Forelimb muscle (tissue), 1 donor: ENCODE results near the gene ATP6V1C2. TPM values are rescaled to one million over a fixed set of nuclear protein-coding genes. Genes with fewer than 3 reads are reported as not detected.
A peak's percentile ranks its signal among the peaks of the same experiment; 100 is the strongest.
"Not testable (repeated sequence)": the region's sequence is repeated elsewhere in the genome, so short reads cannot be mapped to it uniquely, and the experiment has no call there.

Source experiments
- DNase-seq: peaks from one replicate; pipeline ENCODE4 v3.0.0-alpha.2; 2013; ENCODE audit warnings: low read depth
- polyA plus RNA-seq: library from polyadenylated mRNA; unstranded; fragments of 120-200 nt; gene quantifications from one replicate; pipeline ENCODE4 v1.2.1, GENCODE V29; 2013; ENCODE audit not compliant: insufficient read length

ATP6V1C2 gene
- polyA plus RNA-seq, 1 donor = 3.3 TPM

GRCh38 chr2:10785260-10785659 lies 63.8 kb downstream of the ATP6V1C2 start:
- no peak for DNase-seq

- DNase-seq = no peak
Measured at GRCh38 chr2:10786240-10786982, 65.0 kb downstream of the ATP6V1C2 start.

- no peak for DNase-seq
Measured at GRCh38 chr2:10787176-10787968, 65.9 kb downstream of the ATP6V1C2 start.

- no peak for DNase-seq
Measured at GRCh38 chr2:10788855-10789254, 67.4 kb downstream of the ATP6V1C2 start.

- DNase-seq = no peak
Measured at GRCh38 chr2:10790228-10790973, 69.0 kb downstream of the ATP6V1C2 start.

- no peak for DNase-seq
Measured at GRCh38 chr2:10792001-10792634, 70.7 kb downstream of the ATP6V1C2 start.

- DNase-seq = no peak
Measured at GRCh38 chr2:10792660-10793400, 71.4 kb downstream of the ATP6V1C2 start.

- no peak for DNase-seq
Measured at GRCh38 chr2:10793816-10794215, 72.4 kb downstream of the ATP6V1C2 start.

GRCh38 chr2:10794876-10795275 lies 73.4 kb downstream of the ATP6V1C2 start:
- DNase-seq = no peak

GRCh38 chr2:10795508-10796046 lies 74.1 kb downstream of the ATP6V1C2 start:
- no peak for DNase-seq

- DNase-seq = no peak
Measured at GRCh38 chr2:10796703-10797102, 75.3 kb downstream of the ATP6V1C2 start.

- DNase-seq = no peak
Measured at GRCh38 chr2:10798783-10799182, 77.4 kb downstream of the ATP6V1C2 start.

GRCh38 chr2:10800163-10800562 lies 78.7 kb downstream of the ATP6V1C2 start:
- no peak for DNase-seq

- no peak for DNase-seq
Measured at GRCh38 chr2:10802657-10803056, 81.2 kb downstream of the ATP6V1C2 start.

GRCh38 chr2:10805990-10806389 lies 84.6 kb downstream of the ATP6V1C2 start:
- DNase-seq = not testable (repeated sequence)

- no peak for DNase-seq
Measured at GRCh38 chr2:10806543-10806942, 85.1 kb downstream of the ATP6V1C2 start.

- no peak for DNase-seq
Measured at GRCh38 chr2:10810202-10811161, 89.1 kb downstream of the ATP6V1C2 start.

GRCh38 chr2:10811517-10811916 lies 90.1 kb downstream of the ATP6V1C2 start:
- DNase-seq = no peak

- DNase-seq = peak; percentile 84
Measured at GRCh38 chr2:10812362-10813162, 91.1 kb downstream of the ATP6V1C2 start, which contains the start of gene PDIA6. TSS of gene PDIA6 (minus strand) at chr2:10812785. CDS start at chr2:10812696, 89 bp downstream.
